Measurements from ENCODE around the gene ISM1. TPM values are rescaled to one million over a fixed set of nuclear protein-coding genes. Genes with fewer than 3 reads are reported as not detected.
A peak's percentile ranks its signal among the peaks of the same experiment; 100 is the strongest.

The ISM1 gene
- total and polyA plus RNA-seq, 2 experiments from 2014 or later = 0.15 to 0.63 TPM

- no peaks in the 10 kb centered on the region for H3K27me3 ChIP-seq (ENCODE audit: insufficient read depth)
- no peaks in the 10 kb centered on the region for H3K79me2 ChIP-seq (replicated peaks; ENCODE audit: insufficient read depth)
- Mint-ChIP-seq H3K36me3 (ENCODE audit: low read depth) (no peaks in the 10 kb centered on the region; the same call in 2 of the 3 replicates), H3K27me3 (ENCODE audit: insufficient read depth, low read depth, poor library complexity) (peaks cover 5% of the 10 kb centered on the region), H3K9me3 (peaks cover 3% of the 10 kb centered on the region; the same call in 1 of the 3 replicates), H3K4me3 (no peak overlapping the region), H3K27ac (no peak overlapping the region), H3K4me1 (peaks cover 9% of the 10 kb centered on the region)
- no peaks in the 10 kb centered on the region for H3K36me3 ChIP-seq (ENCODE audit: insufficient read depth)
- TF ChIP-seq ZNF462 (CRISPR knock-in tag; IDR thresholded peaks at IDR 0.05) = no peak
- no peak for TF ChIP-seq EZH2phosphoT487 (IDR thresholded peaks at IDR 0.05; ENCODE audit: unreplicated experiment)
- TF ChIP-seq, protein P1, sequence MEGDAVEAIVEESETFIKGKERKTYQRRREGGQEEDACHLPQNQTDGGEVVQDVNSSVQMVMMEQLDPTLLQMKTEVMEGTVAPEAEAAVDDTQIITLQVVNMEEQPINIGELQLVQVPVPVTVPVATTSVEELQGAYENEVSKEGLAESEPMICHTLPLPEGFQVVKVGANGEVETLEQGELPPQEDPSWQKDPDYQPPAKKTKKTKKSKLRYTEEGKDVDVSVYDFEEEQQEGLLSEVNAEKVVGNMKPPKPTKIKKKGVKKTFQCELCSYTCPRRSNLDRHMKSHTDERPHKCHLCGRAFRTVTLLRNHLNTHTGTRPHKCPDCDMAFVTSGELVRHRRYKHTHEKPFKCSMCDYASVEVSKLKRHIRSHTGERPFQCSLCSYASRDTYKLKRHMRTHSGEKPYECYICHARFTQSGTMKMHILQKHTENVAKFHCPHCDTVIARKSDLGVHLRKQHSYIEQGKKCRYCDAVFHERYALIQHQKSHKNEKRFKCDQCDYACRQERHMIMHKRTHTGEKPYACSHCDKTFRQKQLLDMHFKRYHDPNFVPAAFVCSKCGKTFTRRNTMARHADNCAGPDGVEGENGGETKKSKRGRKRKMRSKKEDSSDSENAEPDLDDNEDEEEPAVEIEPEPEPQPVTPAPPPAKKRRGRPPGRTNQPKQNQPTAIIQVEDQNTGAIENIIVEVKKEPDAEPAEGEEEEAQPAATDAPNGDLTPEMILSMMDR (conservative IDR thresholded peaks at IDR 0.05; ENCODE audit: low read depth in 2 of 2) = no peak
- TF ChIP-seq ZNF114 (CRISPR knock-in tag; IDR thresholded peaks at IDR 0.05) = no peak
- TF ChIP-seq ETS1 (IDR thresholded peaks at IDR 0.05) = no peak
- H3K27ac ChIP-seq (ENCODE audit: low read depth) = no peak overlapping the region
- no peak overlapping the region for H3K4me3 ChIP-seq
- DNase-seq (ENCODE audit: low spot score) (peak; percentile 60), ATAC-seq (peak; percentile 60)
- H2AFZ ChIP-seq = 0 out of 2 replicates have a peak overlapping the region, but pooled peaks have one; percentile 15
- H3F3A ChIP-seq (replicated peaks; ENCODE audit: low read depth) = no peaks in the 10 kb centered on the region
- no peaks in the 10 kb centered on the region for H4K20me1 ChIP-seq (replicated peaks; ENCODE audit: insufficient read depth)
- peaks cover 14% of the 10 kb centered on the region for H3K4me1 ChIP-seq (ENCODE audit: insufficient read depth)
- no peak overlapping the region for H3K4me2 ChIP-seq
- no peaks in the 10 kb centered on the region for H3K9me2 ChIP-seq (ENCODE audit: insufficient read depth)
Observed at GRCh38 chr20:13231031-13231752, 10.1 kb downstream of the ISM1 start.
